Endothelial cell of umbilical vein (primary cell): ENCODE data around the gene TEX36. TPM values are rescaled to one million over a fixed set of nuclear protein-coding genes. Genes with fewer than 3 reads are reported as not detected.

Experiments
- BruUV-seq: library from RNA; stranded (reverse); fragments of 400-500 nt; replicated peaks from 2 replicates; lab custom pipeline; 2021; lab: Mats Ljungman, UMichigan
- CTCF ChIA-PET: fragments of 300-600, 350-600 bp; sonication (Branson Sonifier 250); formaldehyde crosslinking; loops from one replicate; lab custom pipeline; 2021; ENCODE audit warnings: antibody characterized with exemption, inconsistent platforms; lab: Charles Lee
- POLR2A ChIA-PET: fragments of 300-600, 350-600 bp; sonication (Branson Sonifier 250); formaldehyde crosslinking; loops from one replicate; lab custom pipeline; 2021; ENCODE audit warnings: antibody characterized with exemption, inconsistent platforms; lab: Charles Lee
- DNase-seq: peaks from one replicate; pipeline ENCODE4 v3.0.0-alpha.2; 2011; ENCODE audit warnings: low read depth, low spot score
- FAIRE-seq: peaks from 2 replicates; lab custom pipeline; 2011; peaks lifted over from hg19 to GRCh38; lab: Jason Lieb, UNC
- H2AFZ ChIP-seq: 2 replicates; pipeline ENCODE4 v1.6.0; 2012; ENCODE audit warnings: low read depth, low read length, control low read depth, inconsistent platforms
- H3K27ac ChIP-seq: 2 replicates; pipeline ENCODE4 v1.5.1; 2011; ENCODE audit warnings: low read depth, mild to moderate bottlenecking, control low read depth, low read length, moderate library complexity; ENCODE audit not compliant: insufficient read depth
- H3K27me3 ChIP-seq, 2 experiments: 2 replicates each; pipeline versions ENCODE4 v1.6.0 to v1.6.1; 2011; ENCODE audit warnings: low read length in 2 of 2, mixed read lengths in 1 of 2; ENCODE audit not compliant: control insufficient read depth in 2 of 2, insufficient read depth in 2 of 2
- H3K36me3 ChIP-seq, 2 experiments: 2 replicates in 1 of 2; 3 replicates in 1 of 2; pipeline ENCODE4 v1.5.1; 2011; ENCODE audit warnings: low read length in 2 of 2, mild to moderate bottlenecking in 1 of 2, moderate library complexity in 1 of 2; ENCODE audit not compliant: control insufficient read depth in 2 of 2, insufficient read depth in 2 of 2; ENCODE audit errors: extremely low read depth in 1 of 2
- H3K4me1 ChIP-seq: 3 replicates; pipeline ENCODE4 v1.5.1; 2011; ENCODE audit warnings: mild to moderate bottlenecking, low read length; ENCODE audit not compliant: control insufficient read depth, insufficient read depth; ENCODE audit errors: extremely low read depth
- H3K4me2 ChIP-seq: 2 replicates; pipeline ENCODE4 v1.6.1; 2011; ENCODE audit warnings: low read length, control low read depth, mixed read lengths; ENCODE audit not compliant: insufficient read depth
- H3K4me3 ChIP-seq, 3 experiments: fragments of 200-600 bp in 1 of 3; sonication (generic), shearing (Covaris generic) in 1 of 3; replicated peaks in 1 of 3; 2 replicates each; pipeline ENCODE4 v1.5.1; 2011 to 2016; ENCODE audit warnings: control low read depth in 3 of 3, low read length in 3 of 3, mild to moderate bottlenecking in 2 of 3, inconsistent platforms in 1 of 3, low read depth in 1 of 3, moderate library complexity in 1 of 3; ENCODE audit not compliant: insufficient read depth in 1 of 3
- H3K79me2 ChIP-seq: 2 replicates; pipeline ENCODE4 v1.6.0; 2012; ENCODE audit warnings: low read length, inconsistent platforms; ENCODE audit not compliant: control insufficient read depth, insufficient read depth
- H3K9ac ChIP-seq: replicated peaks from 2 replicates; pipeline ENCODE3; 2011; ENCODE audit warnings: low read length, control low read depth; ENCODE audit not compliant: insufficient read depth; ENCODE audit errors: extremely low read depth
- H3K9me1 ChIP-seq: replicated peaks from 3 replicates; pipeline ENCODE4 v1.6.0; 2011; ENCODE audit warnings: mild to moderate bottlenecking, low read length; ENCODE audit not compliant: control insufficient read depth, insufficient read depth; ENCODE audit errors: extremely low read depth
- H3K9me3 ChIP-seq: replicated peaks from 2 replicates; pipeline ENCODE4 v1.5.1; 2012; ENCODE audit warnings: low read length, inconsistent platforms; ENCODE audit not compliant: control insufficient read depth, insufficient read depth
- H4K20me1 ChIP-seq: replicated peaks from 2 replicates; pipeline ENCODE3; 2011; ENCODE audit warnings: mild to moderate bottlenecking, low read length; ENCODE audit not compliant: control insufficient read depth, insufficient read depth; ENCODE audit errors: extremely low read depth
- CTCF ChIP-seq, 2 donors: IDR thresholded peaks; 1 replicate in 1 of 2; 2 replicates in 1 of 2; pipeline ENCODE4 v1.5.1; 2011; ENCODE audit warnings: low read length in 2 of 2, mild to moderate bottlenecking in 2 of 2, moderate library complexity in 2 of 2, control low read depth in 1 of 2, inconsistent platforms in 1 of 2, low read depth in 1 of 2; ENCODE audit not compliant: insufficient read depth in 1 of 2; ENCODE audit errors: extremely low read depth in 1 of 2
- EZH2 ChIP-seq: IDR thresholded peaks from 2 replicates; pipeline ENCODE4 v1.6.1; 2012; ENCODE audit warnings: borderline replicate concordance, low read depth, mild to moderate bottlenecking, moderate library complexity, low read length, inconsistent platforms; ENCODE audit not compliant: severe bottlenecking
- FOS ChIP-seq: IDR thresholded peaks from 2 replicates; pipeline ENCODE4 v1.6.1; 2011; ENCODE audit warnings: mild to moderate bottlenecking, low read length, moderate library complexity, borderline replicate concordance; ENCODE audit not compliant: insufficient read depth
- GATA2 ChIP-seq: IDR thresholded peaks from 2 replicates; pipeline ENCODE4 v1.7.0; 2011; ENCODE audit warnings: low read depth, mild to moderate bottlenecking, moderate library complexity, mixed read lengths, low read length; ENCODE audit not compliant: insufficient read length, insufficient read depth
- JUN ChIP-seq: IDR thresholded peaks from 2 replicates; pipeline ENCODE4 v1.6.1; 2011; ENCODE audit warnings: borderline replicate concordance, low read depth; ENCODE audit not compliant: insufficient read length, insufficient read depth
- MAX ChIP-seq: IDR thresholded peaks from 2 replicates; pipeline ENCODE4 v1.6.1; 2011; ENCODE audit not compliant: insufficient read depth, insufficient read length
- MYC ChIP-seq: IDR thresholded peaks from one replicate; pipeline ENCODE4 v1.6.1; 2011; ENCODE audit warnings: mild to moderate bottlenecking, low read depth, low read length
- POLR2A ChIP-seq: IDR thresholded peaks from 2 replicates; pipeline ENCODE4 v1.6.1; 2012; ENCODE audit warnings: low read depth, mild to moderate bottlenecking, control low read depth, low read length
- POLR2AphosphoS5 ChIP-seq: IDR thresholded peaks from 2 replicates; pipeline ENCODE4 v1.6.1; 2012; ENCODE audit warnings: low read depth, mild to moderate bottlenecking, control low read depth, low read length, moderate library complexity; ENCODE audit not compliant: insufficient read depth
- dilution Hi-C: fragments of 300-500 bp; cut with MboI; formaldehyde crosslinking; loops from one replicate; pipeline ENCODE4 v1.15.0; 2019; ENCODE audit warnings: low sequenced_read_pairs; ENCODE audit not compliant: extremely low pct_ligation_motif_present
- intact Hi-C: fragments of 100-400 bp; cut with micrococcal nuclease; formaldehyde crosslinking; loops from one replicate; pipeline ENCODE4 v1.10.0; 2022
- polyA plus RNA-seq, 4 experiments: library from polyadenylated mRNA; depleted of rRNA in 3 of 4; stranded (reverse) in 3 of 4; unstranded in 1 of 4; fragments of >200 nt; gene quantifications; 2 replicates each; pipeline versions ENCODE4 v1.2.1 to v1.2.3, GENCODE V29; 2011 to 2012; ENCODE audit warnings: missing spikeins in 1 of 4
- total RNA-seq: library from RNA; stranded (reverse); gene quantifications from 2 replicates; pipeline ENCODE4 v1.2.3, GENCODE V29; 2021

The TEX36 gene
- total and polyA plus RNA-seq, 2 donors (not counting 3 experiments of a cell fraction or from before 2014, with no cell fraction given): not detected

GRCh38 chr10:125687507-125688185, 4.7 kb upstream of the TEX36 start:
- CTCF ChIA-PET: no interaction called here
- no peak for FAIRE-seq

More at GRCh38 chr10:125687507-125688185, 4.7 kb upstream of the TEX36 start:
- dilution Hi-C loops (no loop called here), intact Hi-C loops (no loop called here)
- no peak for DNase-seq
- H3K4me1 ChIP-seq: no peaks in the 10 kb centered on the region
- H3K27me3 ChIP-seq: peaks cover 0 to 11% of the 10 kb centered on the region in 2 experiments
- no peaks in the 10 kb centered on the region for H3K36me3 ChIP-seq
- H4K20me1 ChIP-seq: no peaks in the 10 kb centered on the region
- no peak overlapping the region for H3K4me2 ChIP-seq
- H3K4me3 ChIP-seq: no peak overlapping the region
- no peaks in the 10 kb centered on the region for H3K79me2 ChIP-seq
- no TSS peak for BruUV-seq
- no peaks in the 10 kb centered on the region for H3K9me3 ChIP-seq
- TF ChIP-seq CTCF (IDR thresholded peaks at IDR 0.05; ENCODE audit: extremely low read depth in 1 of 2, insufficient read depth in 1 of 2, low read depth in 1 of 2, low read length in 2 of 2) (no peak), POLR2A (no peak), MAX (no peak), FOS (no peak), JUN (no peak), POLR2AphosphoS5 (no peak), GATA2 (no peak), EZH2 (no peak), MYC (no peak)
- no peaks in the 10 kb centered on the region for H3K9me1 ChIP-seq
- no peak overlapping the region for H3K27ac ChIP-seq
- no peak overlapping the region for H3K9ac ChIP-seq
- H2AFZ ChIP-seq: no peak overlapping the region
- POLR2A ChIA-PET: no interaction called here
